Heart left ventricle (tissue), 16 donors: ENCODE data around the gene LRFN3. TPM values are rescaled to one million over a fixed set of nuclear protein-coding genes. Genes with fewer than 3 reads are reported as not detected.
A peak's percentile ranks its signal among the peaks of the same experiment; 100 is the strongest.

Experiments used
- ATAC-seq, 4 donors: fragments of 200-7000 bp; cut with Tn5 transposase; one replicate each; pipeline ENCODE4 v1.9.1; 2020 to 2022; ENCODE audit warnings: moderate library complexity in 4 of 4, mild to moderate bottlenecking in 3 of 4, moderate number of reproducible peaks in 1 of 4
- DNase-seq, 5 donors: peaks; one replicate each; pipeline ENCODE4 v3.0.0-alpha.2; 2020
- H3K27ac ChIP-seq, 12 donors: fragments of 200-600 bp; sonication (generic) in 4 of 12; one replicate each; pipeline versions ENCODE4 v1.5.0 to v1.8.0; 2016 to 2022; ENCODE audit warnings: mild to moderate bottlenecking in 2 of 12
- H3K27me3 ChIP-seq, 9 donors: fragments of 200-600 bp; sonication (generic) in 2 of 9; one replicate each; pipeline versions ENCODE4 v1.5.1 to v1.8.0; 2016 to 2022; ENCODE audit warnings: mild to moderate bottlenecking in 3 of 9
- H3K36me3 ChIP-seq, 9 donors: fragments of 200-600 bp; sonication (generic) in 2 of 9; one replicate each; pipeline versions ENCODE4 v1.5.0 to v1.8.0; 2018 to 2022; ENCODE audit warnings: mild to moderate bottlenecking in 2 of 9
- H3K4me1 ChIP-seq, 12 donors: fragments of 200-600 bp; sonication (generic) in 4 of 12; one replicate each; pipeline versions ENCODE4 v1.5.0 to v1.8.0; 2016 to 2022; ENCODE audit warnings: mild to moderate bottlenecking in 3 of 12
- H3K4me3 ChIP-seq, 12 donors: fragments of 200-600 bp; sonication (generic) in 4 of 12; one replicate each; pipeline versions ENCODE4 v1.5.0 to v1.8.0; 2017 to 2022; ENCODE audit warnings: mild to moderate bottlenecking in 9 of 12, moderate library complexity in 4 of 12
- H3K9me3 ChIP-seq, 12 donors: fragments of 200-600 bp; sonication (generic) in 4 of 12; one replicate each; pipeline versions ENCODE4 v1.5.0 to v1.8.0; 2016 to 2022; ENCODE audit warnings: mild to moderate bottlenecking in 1 of 12
- POLR2A ChIP-seq, 2 donors: fragments of 450-650 bp; IDR thresholded peaks; one replicate each; pipeline ENCODE4 v1.6.1; 2017; ENCODE audit warnings: antibody characterized with exemption in 2 of 2, mild to moderate bottlenecking in 2 of 2, moderate library complexity in 2 of 2
- WGBS, 4 donors: extraction: QIAGEN DNeasy Blood & Tissue Kit in 2 of 4; methylation state at CpG; one replicate each; pipeline versions ENCODE4 v1.1.5 to v1.1.7; 2013 to 2018; 5-methylcytosine and 5-hydroxymethylcytosine counted together
- intact Hi-C, 10 donors: fragments of 100-400 bp; cut with DNase I; formaldehyde crosslinking; loops; one replicate each; pipeline versions ENCODE4 v1.11.1 to v1.14.2; 2022
- polyA plus RNA-seq, 2 donors: library from polyadenylated mRNA; stranded (reverse); fragments of 200-250 nt; gene quantifications; one replicate each; pipeline ENCODE4 v1.2.3, GENCODE V29; 2013
- total RNA-seq, 9 donors: library from RNA; depleted of rRNA in 2 of 9; stranded (reverse); fragments of >200 nt in 2 of 9; fragmentation: NEBNext Ultra II Directional in 3 of 9; extraction: Animal tissue kit (Norgen Biotek cat#: 25700) in 3 of 9; gene quantifications; one replicate each; pipeline versions ENCODE4 v1.1.0 to v1.2.4, GENCODE V29; 2016 to 2023
- TF ChIP-seq, protein P1 (sequence below), 12 donors: fragments of 200-600 bp; sonication (generic) in 4 of 12; IDR thresholded peaks; one replicate each; pipeline versions ENCODE4 v1.5.0 to v1.8.0; 2018 to 2022; ENCODE audit warnings: antibody characterized with exemption in 12 of 12, mild to moderate bottlenecking in 5 of 12
- donor health status: ischemic (EF 13 %, LVEDD 7.1; RV severe dilation, severe dysfunction).
- donor health status: healthy with polysubstance abuse.
- donor health status: DM: no; HTN: yes; CAD: no.
- donor health status: DM: no; HTN: no; CAD: no.
- donor health status: ischemic (EF 25% LVEDD 6.9; RV normal size, moderate dysfunction).
- donor health status: ischemic (EF 25% LVEDD 5.7; RV mildly dilated, moderate dysfunction).
- donor health status: healthy.
- donor health status: DM: yes; HTN: yes; CAD: no.
- donor health status: ischemic (EF 35%, LVEDD 5.7; RV mildly dilated, moderate dysfunction).
- donor health status: nonischemic (EF 11% LVEDD 7.7; RV severe dilation, severe dysfunction).
- donor health status: DM: yes; HTN: yes; CAD: no.
- donor health status: PGD.
- donor health status: ischemic (EF 29% LVEDD 5.4; RV normal size, mild dysfunction).
- donor health status: nonischemic (EF 23%, LVEDD 6.1; RV moderate dilation, normal function).

Gene LRFN3
- total and polyA plus RNA-seq, 11 donors = 4.5 to 18.6 (median 8.5) TPM

DNA sequence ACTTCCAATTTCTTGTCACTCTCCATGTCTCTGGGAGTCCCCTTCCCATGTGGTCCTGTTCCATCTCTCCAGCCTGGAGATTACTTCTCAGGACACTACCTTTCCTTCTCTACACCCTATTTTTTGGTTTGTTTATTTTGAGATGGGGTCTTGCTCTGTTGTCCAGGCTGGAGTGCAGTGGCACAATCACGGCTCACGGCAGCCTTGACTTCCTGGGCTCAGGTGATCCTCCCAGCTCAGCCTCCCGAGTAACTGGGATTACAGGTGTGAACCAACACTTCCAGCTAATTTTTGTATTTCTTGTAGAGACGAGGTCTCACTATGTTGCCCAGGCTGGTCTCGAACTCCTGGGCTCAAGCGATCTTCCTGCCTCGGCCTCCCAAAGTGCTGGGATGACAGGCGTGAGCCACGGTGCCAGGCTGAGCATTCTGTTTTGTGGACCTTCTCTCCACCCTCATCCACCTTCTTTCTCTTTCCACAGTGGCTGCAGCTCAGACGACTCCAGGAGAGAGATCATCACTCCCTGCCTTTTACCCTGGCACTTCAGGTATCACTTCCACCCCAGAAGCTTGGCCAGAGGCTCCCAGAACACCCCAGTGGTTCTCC, 33.2 kb upstream of the LRFN3 start:
- peaks cover 0 to 66% (median 10%) of the 10 kb centered on the region in 12 donors for H3K4me1 ChIP-seq
- H3K36me3 ChIP-seq = peaks cover 0 to 8% (median 0%) of the 10 kb centered on the region in 9 donors
- H3K27ac ChIP-seq = peak overlapping the region in 10 of 12 donors; percentile 15 to 89 (median 64)
- 64 to 73% (median 72%) methylated on average over 10 of the region's 10 CpGs for WGBS, 4 donors
- no peaks in the 10 kb centered on the region for H3K27me3 ChIP-seq
- H3K9me3 ChIP-seq = no peaks in the 10 kb centered on the region
- TF ChIP-seq POLR2A (IDR thresholded peaks at IDR 0.05) = no peak
- TF ChIP-seq, protein P1, sequence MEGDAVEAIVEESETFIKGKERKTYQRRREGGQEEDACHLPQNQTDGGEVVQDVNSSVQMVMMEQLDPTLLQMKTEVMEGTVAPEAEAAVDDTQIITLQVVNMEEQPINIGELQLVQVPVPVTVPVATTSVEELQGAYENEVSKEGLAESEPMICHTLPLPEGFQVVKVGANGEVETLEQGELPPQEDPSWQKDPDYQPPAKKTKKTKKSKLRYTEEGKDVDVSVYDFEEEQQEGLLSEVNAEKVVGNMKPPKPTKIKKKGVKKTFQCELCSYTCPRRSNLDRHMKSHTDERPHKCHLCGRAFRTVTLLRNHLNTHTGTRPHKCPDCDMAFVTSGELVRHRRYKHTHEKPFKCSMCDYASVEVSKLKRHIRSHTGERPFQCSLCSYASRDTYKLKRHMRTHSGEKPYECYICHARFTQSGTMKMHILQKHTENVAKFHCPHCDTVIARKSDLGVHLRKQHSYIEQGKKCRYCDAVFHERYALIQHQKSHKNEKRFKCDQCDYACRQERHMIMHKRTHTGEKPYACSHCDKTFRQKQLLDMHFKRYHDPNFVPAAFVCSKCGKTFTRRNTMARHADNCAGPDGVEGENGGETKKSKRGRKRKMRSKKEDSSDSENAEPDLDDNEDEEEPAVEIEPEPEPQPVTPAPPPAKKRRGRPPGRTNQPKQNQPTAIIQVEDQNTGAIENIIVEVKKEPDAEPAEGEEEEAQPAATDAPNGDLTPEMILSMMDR (IDR thresholded peaks at IDR 0.05) = no peak
- peak overlapping the region in 9 of 12 donors; percentile 2 to 69 (median 12) for H3K4me3 ChIP-seq
- intact Hi-C loops = no loop called here
- DNase-seq = no peak
- ATAC-seq = no peak

- H3K36me3 ChIP-seq = peaks cover 0 to 4% (median 0%) of the 10 kb centered on the region in 9 donors
- ATAC-seq (peak; percentile 5 to 46 (median 21)), DNase-seq (peak; percentile 71 to 92 (median 80))
- no peak for TF ChIP-seq POLR2A (IDR thresholded peaks at IDR 0.05)
- TF ChIP-seq, protein P1 (IDR thresholded peaks at IDR 0.05) = no peak
- intact Hi-C loops = no loop called here
- WGBS, 4 donors = 1 to 6% (median 3%) methylated on average over 14 to 24 of the region's 24 CpGs
- peak overlapping the region in 7 of 12 donors; percentile 8 to 69 (median 26) for H3K4me3 ChIP-seq
- H3K4me1 ChIP-seq = peaks cover 0 to 60% (median 4%) of the 10 kb centered on the region in 12 donors
- H3K27ac ChIP-seq = peak overlapping the region in 9 of 12 donors; percentile 17 to 88 (median 62)
- H3K27me3 ChIP-seq = no peaks in the 10 kb centered on the region
- no peaks in the 10 kb centered on the region for H3K9me3 ChIP-seq
These were observed 32.5 kb upstream of the LRFN3 start for GRCh38 chr19:35903550-35904179.

DNA sequence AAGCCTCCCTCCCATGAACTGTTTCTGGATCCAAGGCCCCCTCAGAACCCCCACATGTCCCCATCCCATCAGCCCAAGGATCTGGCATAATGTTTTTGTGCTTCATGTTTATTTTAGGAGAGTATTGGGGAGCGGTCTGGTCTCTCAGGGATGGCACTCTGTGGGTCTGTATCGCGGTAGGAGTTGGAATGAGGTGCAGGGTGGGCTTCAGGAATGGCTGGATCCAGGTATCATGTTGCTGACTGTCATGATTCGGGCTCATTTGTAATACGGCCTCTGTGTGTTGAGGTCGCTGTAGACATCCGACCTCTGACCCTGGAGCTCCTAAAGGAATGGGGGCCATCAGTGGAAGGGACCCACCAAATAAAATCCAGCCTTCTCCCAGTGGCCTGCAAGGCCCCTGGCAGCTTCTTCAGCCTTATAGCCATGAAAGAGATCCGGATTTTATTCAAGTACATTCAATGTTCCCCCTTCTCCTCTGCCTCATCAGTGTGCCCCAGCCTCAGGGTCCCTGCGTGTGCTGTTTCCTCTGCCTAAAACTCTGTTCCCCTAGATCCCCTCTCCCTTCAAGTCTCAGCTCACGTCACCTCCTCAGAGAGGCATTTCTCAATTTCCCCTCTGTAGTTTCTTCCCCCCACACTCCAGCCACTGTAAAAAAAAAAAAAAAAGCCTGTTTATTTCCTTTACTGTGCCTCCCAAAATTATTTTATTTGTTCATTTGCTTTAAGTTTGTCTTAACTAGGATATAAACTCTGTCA, 31.7 kb upstream of the LRFN3 start:
- 86 to 91% (median 88%) methylated on average over 10 of the region's 10 CpGs for WGBS, 4 donors
- Histone ChIP-seq H3K9me3 (no peaks in the 10 kb centered on the region), H3K4me3 (peak overlapping the region in 1 of 12 donors; percentile 69), H3K36me3 (peaks cover 0 to 4% (median 0%) of the 10 kb centered on the region in 9 donors), H3K27me3 (peaks cover 0 to 4% (median 0%) of the 10 kb centered on the region in 9 donors), H3K4me1 (peaks cover 0 to 61% (median 0%) of the 10 kb centered on the region in 12 donors), H3K27ac (peak overlapping the region in 7 of 12 donors; percentile 17 to 88 (median 56))
- ATAC-seq (peak in 1 of 4 donors; percentile 10), DNase-seq (no peak)
- intact Hi-C loops = no loop called here
- TF ChIP-seq, protein P1 (IDR thresholded peaks at IDR 0.05) = no peak
- TF ChIP-seq POLR2A (IDR thresholded peaks at IDR 0.05) = no peak
